GM19455 (cell line): ENCODE measurements around the gene ARL5A.
"Not testable (repeated sequence)": the region's sequence is repeated elsewhere in the genome, so short reads cannot be mapped to it uniquely, and the experiment has no call there.

ENCODE experiments used
- ATAC-seq: cut with Tn5 transposase; IDR thresholded peaks from one replicate; pipeline ENCODE4 v1.9.1; 2021; ENCODE audit not compliant: unreplicated experiment

The ARL5A gene, protein sequence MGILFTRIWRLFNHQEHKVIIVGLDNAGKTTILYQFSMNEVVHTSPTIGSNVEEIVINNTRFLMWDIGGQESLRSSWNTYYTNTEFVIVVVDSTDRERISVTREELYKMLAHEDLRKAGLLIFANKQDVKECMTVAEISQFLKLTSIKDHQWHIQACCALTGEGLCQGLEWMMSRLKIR

DNA sequence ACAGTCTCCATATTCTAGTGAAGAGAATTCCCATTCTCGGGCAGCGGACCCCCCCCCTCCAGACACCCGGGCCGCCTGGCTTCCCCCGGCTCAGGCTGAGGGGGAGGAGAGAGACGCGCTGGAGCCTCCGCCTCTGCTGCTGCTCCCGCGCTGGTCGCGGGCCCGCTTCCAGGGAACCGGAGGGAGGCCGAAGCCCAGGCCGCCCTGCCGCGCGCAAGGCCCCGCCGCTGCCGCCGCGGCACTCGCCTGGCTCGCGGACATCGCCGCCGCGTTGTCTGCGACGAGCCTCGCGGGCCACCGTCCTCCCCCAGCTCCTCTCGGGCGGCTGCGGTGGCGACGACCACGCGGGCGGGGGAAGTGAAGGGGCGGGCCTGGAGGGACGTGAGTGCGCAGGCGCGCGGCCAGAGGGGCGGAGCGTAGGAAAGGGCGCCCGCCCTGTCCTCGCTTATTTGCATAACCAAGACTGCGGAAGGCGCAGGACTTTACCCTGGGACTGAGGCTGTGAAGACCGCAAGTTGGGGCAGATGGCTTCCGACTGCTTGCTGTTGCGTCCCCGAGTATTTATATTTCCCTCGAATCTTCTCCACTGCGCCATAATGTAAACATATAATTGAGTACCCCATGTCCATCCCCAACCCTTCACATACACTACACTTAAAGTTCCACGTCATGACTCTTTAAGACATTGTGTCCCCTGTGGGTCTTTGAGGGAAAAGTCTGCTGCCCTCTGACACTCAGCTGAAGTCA, at the start of gene ARL5A:
ARL5A (minus strand) TSS at position 279 of the 747 bp plus-strand sequence; CDS start at position 34, 245 bp downstream.
- peak; percentile 95 for ATAC-seq

DNA sequence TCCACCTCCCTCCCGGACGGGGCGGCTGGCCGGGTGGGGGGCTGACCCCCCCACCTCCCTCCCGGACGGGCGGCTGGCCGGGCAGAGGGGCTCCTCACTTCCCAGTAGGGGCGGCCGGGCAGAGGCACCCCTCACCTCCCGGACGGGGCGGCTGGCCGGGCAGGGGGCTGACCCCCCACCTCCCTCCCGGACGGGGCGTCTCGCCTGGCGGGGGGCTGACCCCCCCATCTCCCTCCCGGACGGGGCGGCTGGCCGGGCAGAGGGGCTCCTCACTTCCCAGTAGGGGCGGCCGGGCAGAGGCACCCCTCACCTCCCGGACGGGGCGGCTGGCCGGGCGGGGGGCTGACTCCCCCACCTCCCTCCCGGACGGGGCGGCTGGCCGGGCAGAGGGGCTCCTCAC, 47.4 kb upstream of the ARL5A start:
- ATAC-seq = not testable (repeated sequence)

DNA sequence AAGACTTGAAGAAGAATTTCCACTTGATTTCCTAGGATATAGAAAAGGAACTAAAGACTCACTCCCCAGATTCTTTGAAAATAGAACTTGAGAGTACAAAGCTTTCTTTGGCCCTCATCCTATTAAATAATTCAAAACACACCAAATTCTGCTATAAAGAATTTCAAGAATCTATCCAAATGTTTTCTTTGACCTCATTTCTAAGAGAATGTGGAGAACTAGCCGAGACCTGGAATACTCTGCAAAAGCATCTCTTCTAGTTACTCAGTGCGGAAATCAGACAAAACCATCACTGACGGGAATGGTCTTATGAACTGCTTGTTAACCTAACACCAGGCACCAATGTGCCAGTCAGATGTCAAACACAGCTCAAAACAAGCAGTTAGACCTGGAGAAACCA, 44.2 kb upstream of the ARL5A start:
- no peak for ATAC-seq

- no peak for ATAC-seq
Observed at GRCh38 chr2:151869291-151869690, 41.1 kb upstream of the ARL5A start.

DNA sequence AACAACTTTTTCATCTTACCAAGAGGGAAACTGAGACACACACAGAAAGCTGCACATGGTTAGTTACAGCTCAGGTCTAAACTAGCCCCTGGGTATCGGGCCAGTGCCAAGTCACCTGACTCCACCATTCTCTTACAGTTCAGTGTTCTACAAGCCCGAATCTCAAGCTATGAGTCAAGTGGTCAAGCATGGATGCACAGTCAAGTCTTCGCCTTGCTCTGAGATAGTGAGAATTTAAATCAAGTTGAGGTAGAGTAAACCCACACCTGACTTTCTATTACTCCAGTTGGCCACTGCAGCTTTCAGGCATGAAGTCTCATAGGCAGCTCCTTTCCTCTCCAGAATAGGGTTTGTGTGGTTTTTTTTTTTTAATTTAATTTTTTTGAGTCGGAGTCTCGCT, 34.5 kb upstream of the ARL5A start:
- ATAC-seq = peak; percentile 99

DNA sequence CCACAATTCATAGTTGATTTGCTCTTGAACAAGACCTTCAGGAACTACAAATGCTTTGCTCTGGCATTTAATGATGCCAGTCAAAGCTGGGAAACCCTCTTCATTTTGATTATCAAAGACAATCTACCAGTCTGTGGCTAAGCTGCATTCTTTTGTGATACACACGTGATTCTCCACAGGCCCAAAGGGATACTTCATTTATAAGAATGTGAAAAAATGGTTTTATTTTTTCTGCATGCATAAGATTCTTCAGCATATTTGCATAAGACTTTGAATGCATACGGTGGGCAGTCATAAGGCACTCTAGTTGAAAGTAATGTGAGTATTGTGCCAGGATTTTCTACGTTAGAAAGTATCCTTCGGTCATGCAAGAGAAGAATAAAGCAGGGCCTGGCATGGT, 33.0 kb upstream of the ARL5A start:
- ATAC-seq = no peak

DNA sequence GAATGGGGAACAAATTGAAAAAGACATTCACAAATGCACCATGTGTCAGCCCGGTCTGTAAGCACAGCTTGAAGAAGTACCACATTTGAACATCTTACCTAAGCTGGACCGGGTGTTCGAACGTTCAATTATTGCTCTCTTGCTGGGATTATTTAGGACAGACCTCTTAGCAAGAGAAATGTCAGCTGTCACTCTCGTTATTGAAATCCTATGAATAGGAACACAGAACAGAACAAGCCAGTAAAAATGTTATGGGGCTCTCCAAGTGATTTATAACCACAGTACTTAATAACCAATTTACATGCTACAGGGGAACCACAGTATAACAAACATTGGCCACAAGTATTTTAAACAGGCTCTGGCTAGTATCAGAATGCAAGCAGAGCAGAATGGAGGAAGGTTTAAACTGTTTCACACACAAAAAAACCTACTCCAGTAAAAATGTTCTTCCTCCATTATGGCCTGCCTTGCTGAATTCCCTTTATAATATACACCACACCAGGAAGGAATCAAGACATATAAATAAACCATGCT, 32.5 kb upstream of the ARL5A start:
- ATAC-seq = no peak

- ATAC-seq = no peak
Observed at GRCh38 chr2:151860210-151860609, 32.0 kb upstream of the ARL5A start.

DNA sequence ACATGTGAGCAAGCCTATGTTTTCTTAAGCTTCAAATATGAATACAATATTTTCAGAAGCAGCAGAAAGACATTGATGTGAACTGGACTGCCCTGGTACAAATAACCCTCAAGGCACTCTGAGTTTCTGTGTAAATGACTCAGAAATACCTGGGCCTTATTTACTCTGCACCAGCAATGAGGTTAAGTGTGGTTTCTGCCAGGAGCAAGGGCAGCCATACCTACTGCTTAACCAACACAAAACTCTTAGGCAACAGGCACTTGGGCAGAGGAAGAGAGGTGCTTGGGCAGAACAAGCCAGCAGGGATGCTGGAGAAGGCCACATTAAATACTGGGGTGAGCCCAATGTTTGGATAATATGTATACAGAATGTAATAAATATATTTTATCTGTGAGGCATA, 29.4 kb upstream of the ARL5A start:
- no peak for ATAC-seq

DNA sequence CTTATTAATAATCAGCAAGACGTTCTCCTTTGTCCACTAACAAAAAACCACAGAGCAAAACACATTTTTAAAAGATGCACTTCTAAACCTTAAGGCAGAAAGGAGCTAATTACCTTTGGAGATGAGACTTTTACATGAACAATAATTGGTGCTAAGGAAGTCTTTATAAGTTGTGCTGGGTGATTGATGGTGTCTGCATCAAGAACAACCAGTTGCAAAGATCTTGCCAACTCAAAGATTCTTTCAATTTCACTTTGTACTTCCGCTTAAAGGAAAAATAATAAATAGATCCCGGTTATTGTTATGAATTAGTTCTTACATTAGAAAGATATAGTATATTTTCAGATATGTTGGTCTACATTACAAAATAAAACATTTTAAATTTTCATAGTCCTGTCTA, 26.9 kb upstream of the ARL5A start:
- ATAC-seq = no peak

- no peak for ATAC-seq
Observed at GRCh38 chr2:151853070-151853758, 25.0 kb upstream of the ARL5A start.

DNA sequence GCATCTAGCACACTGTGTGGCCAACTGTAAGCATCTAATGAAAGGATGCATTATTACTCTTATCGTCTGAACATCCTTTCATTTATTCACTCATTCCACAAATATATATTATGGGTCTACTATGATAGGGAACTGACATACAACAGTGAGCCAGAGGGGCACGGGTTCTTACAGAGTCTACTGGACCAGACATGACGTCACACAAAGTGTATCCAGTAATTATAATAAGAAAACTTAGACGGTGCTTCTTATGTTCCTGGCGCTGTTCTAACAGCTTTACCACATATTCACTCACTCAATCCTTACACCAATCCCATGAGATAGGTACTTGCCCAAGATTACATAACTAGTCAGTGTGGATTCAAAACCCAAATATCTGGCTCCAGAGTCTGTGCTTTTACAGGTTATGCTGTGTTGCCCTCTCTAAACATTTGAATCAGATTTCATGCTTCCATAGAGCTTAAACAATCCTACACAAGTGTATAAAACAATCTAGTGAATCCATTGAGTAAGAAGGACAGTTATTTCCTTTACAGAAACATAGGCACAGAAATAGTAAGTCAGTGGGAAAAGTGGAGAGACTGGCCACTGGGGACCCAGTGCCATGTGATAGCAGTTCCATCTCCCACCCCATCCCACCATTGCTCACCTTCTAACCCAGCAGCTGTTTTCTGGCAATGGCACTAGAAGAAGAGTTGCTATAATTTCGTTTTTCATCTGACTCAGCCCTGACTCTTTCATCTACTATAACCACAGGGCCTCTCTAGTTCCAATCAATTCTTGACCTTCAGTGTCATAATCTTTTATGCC, 24.2 kb upstream of the ARL5A start:
- no peak for ATAC-seq

- no peak for ATAC-seq
Observed at GRCh38 chr2:151851761-151852160, 23.5 kb upstream of the ARL5A start.

GRCh38 chr2:151849413-151850010, 21.3 kb upstream of the ARL5A start:
- ATAC-seq = no peak

DNA sequence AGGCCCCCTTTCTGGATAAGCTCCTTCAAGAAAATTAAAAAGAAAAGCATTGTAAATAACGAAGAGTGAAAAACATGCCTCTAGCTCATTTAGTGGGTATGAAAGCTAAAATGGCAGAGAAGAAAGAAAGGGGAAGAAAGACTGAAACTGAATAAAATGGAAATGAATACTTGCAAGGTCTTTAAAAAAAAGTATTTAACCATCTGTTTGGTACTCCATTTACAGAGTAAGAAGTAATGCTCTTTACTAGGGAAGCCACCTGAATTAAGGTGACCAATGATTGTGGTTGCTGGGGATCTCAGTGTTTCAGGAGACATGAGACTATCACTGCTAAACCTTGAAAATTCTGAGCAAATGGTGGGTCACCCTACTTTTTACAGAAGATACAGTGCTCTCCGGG, 17.7 kb upstream of the ARL5A start:
- ATAC-seq = no peak

DNA sequence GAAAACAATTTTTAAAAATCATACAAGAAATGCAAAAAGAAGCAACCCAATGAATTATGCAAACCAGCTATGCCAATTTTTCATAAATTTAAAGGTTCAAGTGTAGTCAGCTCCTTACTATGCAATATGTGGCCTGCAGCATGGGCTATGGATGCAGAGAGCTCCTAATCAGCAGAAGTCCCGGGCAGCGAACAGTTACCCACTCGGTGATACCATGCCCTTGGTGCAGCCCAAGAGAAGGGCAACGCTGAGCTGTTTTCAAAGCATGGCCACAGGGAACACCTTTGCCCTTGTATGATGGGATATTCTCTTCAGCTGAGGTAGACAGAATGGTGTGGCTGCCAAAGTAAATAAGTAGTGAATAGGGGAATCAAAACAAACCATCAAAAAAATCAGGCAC, 17.3 kb upstream of the ARL5A start:
- ATAC-seq = no peak

- no peak for ATAC-seq
Observed at GRCh38 chr2:151844211-151844896, 16.1 kb upstream of the ARL5A start.

DNA sequence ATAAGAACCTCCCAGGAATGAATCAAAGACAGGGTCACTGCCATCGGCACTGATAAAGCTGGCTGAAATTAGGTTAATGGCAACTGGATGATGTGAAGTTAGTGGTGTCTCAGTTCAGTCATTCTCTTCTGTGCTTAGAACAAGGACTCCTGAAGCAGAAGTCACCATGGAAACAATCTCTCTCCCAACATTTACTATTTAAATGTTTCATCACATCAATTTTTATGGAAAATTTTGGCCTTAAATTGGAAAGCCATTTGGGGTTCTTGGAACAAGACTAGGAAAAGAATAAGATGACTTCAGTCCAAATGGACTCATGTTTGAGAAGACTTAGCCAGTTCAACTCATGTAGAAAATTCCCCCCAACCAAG, 15.5 kb upstream of the ARL5A start:
- ATAC-seq = no peak

DNA sequence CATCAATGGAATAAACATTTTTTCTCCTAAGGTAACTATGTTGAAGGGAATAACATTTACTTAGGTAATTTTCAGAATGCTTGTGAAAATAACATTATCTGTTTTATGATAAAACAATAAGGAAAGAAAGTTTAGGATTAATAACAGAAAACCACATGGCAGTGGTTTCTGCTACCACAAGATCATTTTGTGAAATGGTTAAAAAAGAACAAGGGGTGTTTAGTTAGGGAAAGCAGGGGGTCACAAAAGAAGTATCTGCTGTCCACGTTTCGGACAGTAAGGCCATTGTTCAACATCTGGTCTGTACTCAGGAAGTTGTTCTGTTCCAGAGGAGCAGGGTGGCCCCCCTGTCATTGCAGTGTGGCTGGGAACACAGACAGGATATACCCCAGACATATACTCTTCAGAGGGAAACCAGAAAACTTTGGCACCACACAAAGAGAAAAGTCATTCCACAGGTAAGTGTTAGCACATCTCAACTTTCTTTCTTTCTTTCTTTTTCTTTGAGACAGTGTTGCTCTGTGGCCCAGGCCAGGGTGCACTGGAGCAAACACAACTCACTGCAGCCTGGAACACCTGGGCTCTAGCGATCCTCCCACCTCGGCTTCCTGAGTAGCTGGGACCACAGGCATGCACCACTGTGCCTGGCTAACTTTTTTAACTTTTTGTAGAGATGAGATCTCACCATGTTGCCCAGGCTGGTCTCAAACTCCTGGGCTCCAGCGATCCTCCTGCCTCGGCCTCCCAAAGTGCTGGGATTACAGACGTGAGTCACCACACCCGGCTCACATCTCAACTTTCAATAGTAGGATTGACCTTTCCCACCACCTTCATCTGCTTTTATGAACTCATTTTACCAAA, 14.8 kb upstream of the ARL5A start:
- peak; percentile 34 for ATAC-seq
